Thyroid gland (tissue), 4 donors: ENCODE results near the gene PTRHD1.

ENCODE experiments used
- POLR2A ChIP-seq, 2 donors: fragments of 450-650 bp; IDR thresholded peaks; one replicate each; pipeline ENCODE4 v1.6.1; 2017; ENCODE audit warnings: antibody characterized with exemption in 2 of 2, mild to moderate bottlenecking in 2 of 2, moderate library complexity in 1 of 2
- TF ChIP-seq, protein P1 (sequence below), 6 experiments: fragments of 200-600 bp in 3 of 6; fragments of 450-650 bp in 3 of 6; sonication (generic) in 3 of 6; IDR thresholded peaks; one replicate each; pipeline ENCODE4 v1.5.1; 2016 to 2019; ENCODE audit warnings: antibody characterized with exemption in 6 of 6, mild to moderate bottlenecking in 2 of 6, inconsistent platforms in 1 of 6, moderate library complexity in 1 of 6

DNA sequence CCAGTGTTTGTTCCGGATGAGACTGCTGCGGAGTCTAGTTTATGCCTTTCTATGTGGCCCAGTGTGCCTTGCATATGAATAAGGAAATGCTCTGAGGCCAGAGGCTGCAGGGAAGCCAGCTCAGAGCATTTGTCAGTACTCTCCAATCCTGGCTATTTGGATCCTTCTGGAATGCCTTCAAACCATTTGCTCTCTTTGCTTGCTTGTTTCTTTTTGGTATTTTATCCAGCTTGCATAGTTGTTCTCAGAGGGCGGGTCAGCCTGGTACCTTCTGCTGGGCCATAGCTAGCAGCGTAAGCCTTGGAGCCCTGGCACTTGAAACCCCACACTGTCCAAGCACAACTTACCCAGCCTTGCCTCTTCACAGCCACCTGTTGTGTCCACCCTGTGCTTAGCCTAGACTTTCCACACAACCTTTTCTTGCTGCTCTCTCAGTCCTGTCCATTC, 20.5 kb upstream of the PTRHD1 start:
- TF ChIP-seq, protein P1, sequence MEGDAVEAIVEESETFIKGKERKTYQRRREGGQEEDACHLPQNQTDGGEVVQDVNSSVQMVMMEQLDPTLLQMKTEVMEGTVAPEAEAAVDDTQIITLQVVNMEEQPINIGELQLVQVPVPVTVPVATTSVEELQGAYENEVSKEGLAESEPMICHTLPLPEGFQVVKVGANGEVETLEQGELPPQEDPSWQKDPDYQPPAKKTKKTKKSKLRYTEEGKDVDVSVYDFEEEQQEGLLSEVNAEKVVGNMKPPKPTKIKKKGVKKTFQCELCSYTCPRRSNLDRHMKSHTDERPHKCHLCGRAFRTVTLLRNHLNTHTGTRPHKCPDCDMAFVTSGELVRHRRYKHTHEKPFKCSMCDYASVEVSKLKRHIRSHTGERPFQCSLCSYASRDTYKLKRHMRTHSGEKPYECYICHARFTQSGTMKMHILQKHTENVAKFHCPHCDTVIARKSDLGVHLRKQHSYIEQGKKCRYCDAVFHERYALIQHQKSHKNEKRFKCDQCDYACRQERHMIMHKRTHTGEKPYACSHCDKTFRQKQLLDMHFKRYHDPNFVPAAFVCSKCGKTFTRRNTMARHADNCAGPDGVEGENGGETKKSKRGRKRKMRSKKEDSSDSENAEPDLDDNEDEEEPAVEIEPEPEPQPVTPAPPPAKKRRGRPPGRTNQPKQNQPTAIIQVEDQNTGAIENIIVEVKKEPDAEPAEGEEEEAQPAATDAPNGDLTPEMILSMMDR (IDR thresholded peaks at IDR 0.05): no peak
- TF ChIP-seq POLR2A (IDR thresholded peaks at IDR 0.05): no peak
